Lower leg skin (tissue), 4 donors: ENCODE data around the gene IBA57. TPM values are rescaled to one million over a fixed set of nuclear protein-coding genes. Genes with fewer than 3 reads are reported as not detected.

Experiments used
- DNase-seq, 2 donors: peaks; one replicate each; pipeline ENCODE4 v3.0.0-alpha.2; 2019; ENCODE audit warnings: low spot score in 2 of 2
- H3K4me3 ChIP-seq: fragments of 200-600 bp; sonication (generic); 2 replicates; pipeline ENCODE4 v1.5.1; 2017; ENCODE audit warnings: mild to moderate bottlenecking, low read depth; ENCODE audit not compliant: poor library complexity, severe bottlenecking
- CTCF ChIP-seq, 3 donors: fragments of 450-650 bp; IDR thresholded peaks; one replicate each; pipeline ENCODE4 v1.5.1; 2016; ENCODE audit warnings: antibody characterized with exemption in 3 of 3, mild to moderate bottlenecking in 3 of 3, moderate library complexity in 2 of 3
- POLR2A ChIP-seq, 2 donors: fragments of 450-650 bp; IDR thresholded peaks; one replicate each; pipeline ENCODE4 v1.6.1; 2016 to 2017; ENCODE audit warnings: antibody characterized with exemption in 2 of 2, mild to moderate bottlenecking in 1 of 2, moderate library complexity in 1 of 2
- WGBS, 2 donors: methylation state at CpG; one replicate each; pipeline ENCODE4 v1.1.5; 2018; 5-methylcytosine and 5-hydroxymethylcytosine counted together
- intact Hi-C: fragments of 100-400 bp; cut with DNase I; formaldehyde crosslinking; loops from one replicate; pipeline ENCODE4 v1.15.0; 2023; ENCODE audit warnings: low total_unique reads
- total RNA-seq, 4 donors: library from RNA; depleted of rRNA; stranded (reverse); fragments of >200 nt; gene quantifications; one replicate each; pipeline ENCODE4 v1.1.0, GENCODE V29; 2016

Gene IBA57
- total RNA-seq, 4 donors from 2014 or later, result 9.4 to 16.0 (median 12.6) TPM

- no peak overlapping the region for H3K4me3 ChIP-seq
- no peak for DNase-seq
- TF ChIP-seq POLR2A (IDR thresholded peaks at IDR 0.05) (no peak), CTCF (IDR thresholded peaks at IDR 0.05) (no peak)
- 63 to 73% methylated on average over 9 of the region's 9 CpGs for WGBS, 2 donors
- intact Hi-C loops, result no loop called here
Observed at GRCh38 chr1:228161866-228162265, 3.7 kb upstream of the IBA57 start.

DNA sequence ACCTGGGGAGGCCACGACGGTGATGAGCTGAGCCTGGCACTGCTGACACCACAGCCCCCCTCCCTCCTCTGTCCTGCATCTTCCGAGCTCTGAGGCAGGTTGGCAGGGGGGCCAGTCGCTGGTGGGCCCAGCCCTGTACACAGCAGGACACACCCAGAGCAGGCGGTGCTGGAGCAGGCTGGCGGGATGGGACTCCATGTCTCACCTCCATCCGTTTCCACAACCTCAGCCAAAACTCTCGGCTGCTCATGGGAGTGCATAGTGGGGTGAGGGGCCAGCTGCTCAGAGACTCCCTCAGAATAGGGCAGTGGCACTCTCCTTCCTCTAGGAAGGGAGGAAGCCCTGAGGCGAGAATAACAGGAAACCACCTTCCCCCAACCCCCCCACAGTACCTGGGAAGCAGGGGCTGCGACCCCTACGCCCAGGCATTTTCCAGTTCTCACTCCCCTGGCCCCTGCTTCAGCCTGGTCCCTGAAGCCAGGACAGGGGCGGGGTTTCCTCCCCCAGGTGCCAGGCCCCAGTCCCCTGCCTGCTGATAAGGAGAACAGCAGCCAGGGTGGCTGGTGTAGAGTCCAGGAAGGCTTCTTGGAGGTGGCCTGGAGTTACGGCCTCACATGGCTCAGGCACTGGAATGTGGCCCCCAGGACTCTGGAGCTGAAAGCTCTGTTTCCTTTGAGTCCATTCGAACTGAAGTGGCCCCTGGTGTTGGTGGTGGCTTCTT, 3.2 kb upstream of the IBA57 start:
- intact Hi-C loops, result no loop called here
- 16 to 29% methylated on average over 14 of the region's 14 CpGs for WGBS, 2 donors
- no peak for TF ChIP-seq POLR2A (IDR thresholded peaks at IDR 0.05)
- no peak overlapping the region for H3K4me3 ChIP-seq
- no peak for DNase-seq

- 34 to 37% methylated on average over 24 to 30 of the region's 30 CpGs for WGBS, 2 donors
- intact Hi-C loops, result no loop called here
- TF ChIP-seq POLR2A (IDR thresholded peaks at IDR 0.05) (no peak), CTCF (IDR thresholded peaks at IDR 0.05) (no peak)
- H3K4me3 ChIP-seq, result no peak overlapping the region
- peak; percentile 69 to 94 for DNase-seq
Observed at GRCh38 chr1:228163007-228163753, 2.4 kb upstream of the IBA57 start.

GRCh38 chr1:228163776-228164519, 1.7 kb upstream of the IBA57 start:
- TF ChIP-seq POLR2A (IDR thresholded peaks at IDR 0.05) (no peak), CTCF (IDR thresholded peaks at IDR 0.05) (no peak)
- H3K4me3 ChIP-seq, result no peak overlapping the region
- 91 to 95% methylated on average over 10 of the region's 10 CpGs for WGBS, 2 donors
- no peak for DNase-seq
- intact Hi-C loops, result no loop called here

DNA sequence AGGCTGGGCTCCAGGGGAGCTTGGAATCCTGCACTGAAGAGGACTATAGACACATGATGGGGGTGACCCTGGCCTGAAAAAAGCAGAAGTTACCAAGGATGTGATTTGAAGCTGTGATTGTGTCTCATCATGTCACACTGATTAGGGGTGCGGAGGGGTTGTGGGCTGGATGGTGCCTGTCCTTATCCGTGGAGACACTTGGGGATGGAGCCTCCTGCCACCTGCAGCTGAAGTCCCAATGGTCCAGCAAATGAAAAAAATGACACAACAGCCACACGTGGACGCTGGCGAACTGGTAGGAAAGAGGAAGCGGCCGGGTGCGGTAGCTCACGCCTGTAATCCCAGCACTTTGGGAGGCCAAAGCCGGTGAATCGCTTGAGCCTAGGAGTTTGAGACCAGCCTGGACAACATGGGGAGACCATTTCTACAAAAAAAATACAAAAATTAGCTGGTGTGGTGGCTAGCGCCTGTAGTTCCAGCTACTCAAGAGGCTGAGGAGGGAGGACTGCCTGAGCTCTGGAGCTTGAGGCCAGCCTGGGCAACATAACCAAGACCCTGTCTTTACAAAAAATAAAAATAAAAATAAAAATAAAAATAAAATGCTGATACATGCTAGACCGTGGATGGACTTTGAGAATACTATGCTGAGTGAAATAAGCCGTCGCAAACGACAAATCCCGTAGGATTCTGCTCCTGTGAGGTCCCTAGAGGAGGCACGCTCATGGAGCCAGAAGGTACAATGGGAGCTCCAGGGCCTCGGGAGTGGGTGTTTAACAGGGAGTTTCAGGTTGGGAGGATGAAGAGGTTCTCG, 838 bp upstream of the IBA57 start:
- peak in 1 of 2 donors; percentile 90 for DNase-seq
- no peak for TF ChIP-seq CTCF (IDR thresholded peaks at IDR 0.05)
- TF ChIP-seq POLR2A (IDR thresholded peaks at IDR 0.05), result no peak
- intact Hi-C loops, result no loop called here
- no peak overlapping the region for H3K4me3 ChIP-seq
- WGBS, 2 donors, result 46 to 52% methylated on average over 20 of the region's 20 CpGs
